H1 (cell line): Measurements from ENCODE around the gene TUBD1. TPM values are rescaled to one million over a fixed set of nuclear protein-coding genes. Genes with fewer than 3 reads are reported as not detected.

Experiments
- BACH1 ChIP-seq: IDR thresholded peaks from 2 replicates; pipeline ENCODE4 v1.6.1; 2012; ENCODE audit warnings: low read length, improper control_type of control experiment
- CHD1 ChIP-seq: IDR thresholded peaks from 2 replicates; pipeline ENCODE4 v1.6.1; 2012; ENCODE audit warnings: low read depth, low read length, improper control_type of control experiment
- CTBP2 ChIP-seq: IDR thresholded peaks from 2 replicates; pipeline ENCODE4 v1.7.0; 2011; ENCODE audit warnings: borderline replicate concordance, mild to moderate bottlenecking, moderate library complexity, mixed read lengths, low read length; ENCODE audit not compliant: insufficient read depth, insufficient read length
- E2F6 ChIP-seq: IDR thresholded peaks from 2 replicates; pipeline ENCODE4 v1.6.1; 2012; ENCODE audit warnings: inconsistent platforms
- JUN ChIP-seq: IDR thresholded peaks from 2 replicates; pipeline ENCODE4 v1.6.1; 2011; ENCODE audit warnings: low read depth, mild to moderate bottlenecking, improper control_type of control experiment, low read length
- KDM5A ChIP-seq: fragments of 200-600 bp; IDR thresholded peaks from 2 replicates; pipeline ENCODE4 v1.7.1; 2012; ENCODE audit warnings: mild to moderate bottlenecking, low read length, inconsistent platforms, mixed read lengths
- RBBP5 ChIP-seq: IDR thresholded peaks from 2 replicates; pipeline ENCODE4 v1.7.1; 2012; ENCODE audit warnings: low read depth, mild to moderate bottlenecking, inconsistent platforms, low read length, moderate library complexity, borderline replicate concordance
- polyA plus RNA-seq, 7 experiments: library from polyadenylated mRNA; depleted of rRNA in 3 of 7; stranded (reverse) in 5 of 7; unstranded in 2 of 7; fragments of >200 nt in 5 of 7; fragments of 200-250 nt in 2 of 7; gene quantifications; 1 replicate in 5 of 7; 2 replicates in 1 of 7; 4 replicates in 1 of 7; pipeline versions ENCODE4 v1.2.1 to v1.2.3, GENCODE V29; 2011 to 2013; ENCODE audit warnings: missing spikeins in 2 of 7, mixed read lengths in 2 of 7
- total RNA-seq: library from RNA; stranded (reverse); fragmentation: NEBNext Ultra II Directional; extraction: Animal tissue kit (Norgen Biotek cat#: 25700); gene quantifications from 2 replicates; pipeline ENCODE4 v1.2.1, GENCODE V29; 2021

Gene TUBD1
- total and polyA plus RNA-seq, 2 of the 8 experiments (the other 6 are each of a cell fraction or from before 2014, with no cell fraction given): 9.1 to 17.5 TPM

DNA sequence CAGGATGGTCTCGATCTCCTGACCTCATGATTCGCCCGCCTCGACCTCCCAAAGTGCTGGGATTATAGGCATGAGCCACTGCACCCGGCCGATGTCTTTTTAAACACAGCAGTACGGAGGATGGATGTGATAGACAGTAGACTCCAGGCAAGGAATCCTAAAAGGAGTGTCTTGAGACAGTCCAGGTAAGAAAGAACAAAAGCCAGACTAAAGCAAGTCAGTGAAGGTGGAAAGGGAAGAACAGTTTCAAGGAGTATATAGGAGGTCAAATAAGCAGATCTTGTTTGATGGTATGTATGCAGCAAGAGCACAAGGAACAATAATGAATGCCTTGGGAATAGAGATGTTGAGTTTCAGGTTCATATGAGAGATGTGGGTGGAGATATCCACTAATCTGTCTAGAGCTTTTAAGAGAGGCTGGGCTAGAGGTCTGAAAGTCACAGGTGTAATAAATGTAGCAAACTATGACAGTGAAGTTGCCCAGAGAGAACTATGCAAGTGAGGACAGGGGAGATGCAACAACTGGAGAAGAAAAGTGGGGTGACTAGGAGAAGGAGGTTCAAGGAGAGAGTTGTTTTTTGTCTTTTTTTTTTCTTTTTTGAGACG lies 4.5 kb downstream of the TUBD1 start (continued):
- TF ChIP-seq CTBP2: no peak
- TF ChIP-seq KDM5A: no peak
- TF ChIP-seq CHD1: no peak
- no peak for TF ChIP-seq JUN
- no peak for TF ChIP-seq E2F6
- TF ChIP-seq BACH1: no peak
- TF ChIP-seq RBBP5: no peak
